Left colon (tissue), 2 donors: ENCODE measurements around the gene OXA1L. TPM values are rescaled to one million over a fixed set of nuclear protein-coding genes. Genes with fewer than 3 reads are reported as not detected.
"Not testable (repeated sequence)": the region's sequence is repeated elsewhere in the genome, so short reads cannot be mapped to it uniquely, and the experiment has no call there.

Experiments used
- ATAC-seq: fragments of 200-7000 bp; cut with Tn5 transposase; one replicate; pipeline ENCODE4 v1.9.1; 2020; ENCODE audit warnings: mild to moderate bottlenecking, moderate library complexity
- DNase-seq, 2 donors: peaks; one replicate each; pipeline ENCODE4 v3.0.0-alpha.2; 2020
- intact Hi-C, 2 donors: fragments of 100-400 bp; cut with DNase I in 1 of 2; cut with micrococcal nuclease in 1 of 2; formaldehyde crosslinking; loops; one replicate each; pipeline versions ENCODE4 v1.11.2 to v1.14.0; 2022; cut with DNase I, micrococcal nuclease
- long read RNA-seq: library from polyadenylated mRNA; unstranded; transcript quantifications from one replicate; pipeline ENCODE4 v2.0.0, GENCODE V29; 2021
- total RNA-seq, 2 donors: library from RNA; stranded (reverse); fragmentation: NEBNext Ultra II Directional; extraction: Animal tissue kit (Norgen Biotek cat#: 25700); gene quantifications; one replicate each; pipeline ENCODE4 v1.2.1, GENCODE V29; 2021
- donor health status: DM: no; HTN: no; CAD: no.
- donor health status: DM: yes; HTN: yes; CAD: no.

OXA1L gene
- 100 to 1,000 TPM in 1 of 2 donors, 10 to 100 TPM in 1; 81.7 to 125 TPM for total RNA-seq
- long read RNA-seq, transcript OXA1L-201 (10 exons, 1,719 nt): major isoform, 124 of 142 reads
- long read RNA-seq, partial matches to known transcripts: 16 of 142 reads
- long read RNA-seq, other reads (novel, unspliced or antisense): 2 of 142 reads

DNA sequence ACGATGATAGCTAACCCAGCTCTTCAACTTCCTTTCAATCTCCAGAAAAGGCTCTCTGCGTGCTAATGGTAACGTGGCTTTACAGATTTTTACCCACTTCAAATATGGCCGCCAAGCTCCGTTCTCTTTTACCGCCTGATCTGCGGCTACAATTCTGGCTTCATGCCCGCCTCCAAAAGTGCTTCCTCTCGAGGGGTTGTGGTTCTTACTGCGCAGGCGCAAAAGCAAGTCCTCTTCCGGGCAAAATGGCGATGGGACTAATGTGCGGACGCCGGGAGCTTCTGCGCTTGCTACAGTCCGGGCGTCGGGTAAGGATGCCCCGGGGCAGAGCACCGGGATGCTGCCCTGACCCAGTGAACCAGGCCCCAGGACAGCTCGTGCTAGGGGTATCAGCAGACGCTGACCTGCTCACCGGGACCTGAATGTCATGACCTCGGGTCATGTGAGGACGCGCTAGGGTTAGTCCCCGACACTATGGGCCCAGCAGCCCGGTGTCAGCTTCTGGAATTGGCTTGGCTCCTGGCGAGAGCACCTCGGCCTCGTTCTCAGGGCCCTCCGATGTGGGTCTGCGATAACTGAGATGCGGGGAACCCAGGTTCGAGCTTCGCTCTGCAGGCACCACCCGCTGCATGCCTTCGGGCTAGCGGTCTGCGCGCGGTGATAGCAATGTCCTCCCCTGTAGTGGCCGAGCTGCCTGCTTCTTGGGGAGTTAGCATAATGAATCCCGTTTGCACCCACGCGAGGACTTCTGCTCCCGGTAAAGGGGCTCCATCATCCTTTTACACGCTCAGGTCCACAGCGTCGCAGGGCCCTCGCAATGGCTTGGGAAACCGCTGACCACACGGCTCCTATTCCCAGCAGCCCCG lies at the start of gene OXA1L:
Gene OXA1L, plus strand, starts transcription at position 232 of the 866 bp plus-strand sequence. Its CDS starts 14 bp downstream, at position 246.
- DNase-seq (peak; percentile 99), ATAC-seq (peak; percentile 93)
- intact Hi-C loops: no loop called here

- ATAC-seq (no peak), DNase-seq (no peak)
- intact Hi-C loops: no loop called here
Measured at GRCh38 chr14:22718091-22718490, 48.4 kb upstream of the OXA1L start.

DNA sequence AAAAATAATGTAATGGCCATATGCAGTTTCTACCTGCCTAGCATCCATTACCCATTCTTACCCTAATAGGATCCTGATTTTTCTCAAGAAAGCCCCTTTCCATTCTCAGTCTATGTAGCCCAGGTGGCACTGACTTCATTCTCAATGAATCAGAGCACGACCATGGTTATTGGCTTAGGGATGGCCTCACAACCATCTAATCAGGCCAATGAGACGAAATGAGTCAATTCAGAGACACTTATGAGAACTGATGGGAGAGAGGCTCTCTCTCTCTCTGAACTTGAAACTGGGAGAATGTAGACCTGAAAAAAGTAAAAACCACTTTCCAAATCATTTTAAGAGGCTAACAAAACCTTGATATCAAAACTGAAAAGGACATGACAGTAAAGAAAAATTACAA lies 45.3 kb upstream of the OXA1L start:
- intact Hi-C loops: no loop called here
- ATAC-seq (no peak), DNase-seq (no peak)

GRCh38 chr14:22723815-22724214 lies 42.7 kb upstream of the OXA1L start:
- DNase-seq (no peak), ATAC-seq (no peak)
- intact Hi-C loops: no loop called here

DNA sequence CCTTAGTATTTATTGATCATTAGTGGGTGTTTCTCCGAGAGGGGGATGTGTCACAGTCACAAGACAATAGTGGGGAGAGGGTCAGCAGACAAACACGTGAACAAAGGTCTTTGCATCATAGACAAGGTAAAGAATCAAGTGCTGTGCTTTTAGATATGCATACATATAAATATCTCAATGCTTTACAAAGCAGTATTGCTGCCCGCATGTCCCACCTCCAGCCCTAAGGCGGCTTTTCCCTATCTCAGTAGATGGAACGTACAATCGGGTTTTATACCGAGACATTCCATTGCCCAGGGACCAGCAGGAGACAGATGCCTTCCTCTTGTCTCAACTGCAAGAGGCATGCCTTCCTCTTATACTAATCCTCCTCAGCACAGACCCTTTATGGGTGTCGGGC lies 41.6 kb upstream of the OXA1L start:
- ATAC-seq: not testable (repeated sequence)

DNA sequence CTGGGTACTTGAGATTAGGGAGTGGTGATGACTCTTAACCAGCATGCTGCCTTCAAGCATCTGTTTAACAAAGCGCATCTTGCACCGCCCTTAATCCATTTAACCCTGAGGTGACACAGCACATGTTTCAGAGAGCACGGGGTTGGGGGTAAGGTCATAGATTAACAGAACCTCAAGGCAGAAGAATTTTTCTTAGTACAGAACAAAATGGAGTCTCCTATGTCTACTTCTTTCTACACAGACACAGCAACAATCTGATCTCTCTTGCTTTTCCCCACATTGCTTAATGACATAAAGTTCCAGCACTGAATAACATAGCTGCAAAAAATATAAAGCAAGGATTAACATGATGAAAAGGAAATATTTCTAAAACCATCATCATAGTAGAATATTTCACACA lies 41.1 kb upstream of the OXA1L start:
- DNase-seq, ATAC-seq, intact Hi-C loops: not testable (repeated sequence)

More for the DNA sequence above, 41.6 kb upstream of the OXA1L start:
- DNase-seq, intact Hi-C loops: not testable (repeated sequence)

DNA sequence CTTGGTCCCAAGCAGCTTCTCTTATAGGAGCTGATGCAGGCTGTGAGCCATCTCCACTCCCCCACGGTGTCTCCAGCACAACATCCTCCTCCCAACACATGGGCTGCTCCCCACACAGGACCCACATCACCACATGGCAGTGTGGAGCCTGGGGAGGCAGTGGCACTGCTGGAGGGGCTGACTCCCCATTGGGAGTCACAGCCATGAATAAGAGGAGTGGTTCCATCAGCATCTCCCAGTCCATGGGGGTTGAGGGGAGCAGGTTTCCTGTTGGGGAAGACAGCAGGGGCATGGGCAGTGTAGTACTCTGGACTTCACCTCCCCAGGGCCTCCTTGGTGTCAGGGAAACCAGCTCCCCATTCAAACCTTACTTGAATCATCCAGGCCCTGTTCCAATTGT lies 40.5 kb upstream of the OXA1L start:
- ATAC-seq: no peak
- intact Hi-C loops: no loop called here
- DNase-seq: no peak

DNA sequence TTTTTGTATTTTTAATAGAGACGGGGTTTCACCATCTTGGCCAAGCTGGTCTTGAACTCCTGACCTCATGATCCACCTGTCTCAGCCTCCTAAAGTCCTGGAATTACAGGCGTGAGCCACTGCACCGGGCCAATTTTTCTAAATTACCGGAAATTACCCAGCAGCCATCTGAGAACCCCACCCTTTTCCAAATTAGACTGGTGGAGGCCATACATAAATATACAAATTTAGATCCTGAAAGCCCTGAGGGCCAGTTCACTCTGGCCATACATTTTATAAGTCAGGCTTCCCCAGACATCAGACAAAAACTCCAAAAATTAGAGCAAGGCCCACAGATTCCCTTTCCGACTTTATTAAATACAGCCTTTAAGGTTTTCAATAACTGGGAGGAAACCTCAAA lies 34.4 kb upstream of the OXA1L start:
- ATAC-seq, DNase-seq, intact Hi-C loops: not testable (repeated sequence)

- ATAC-seq (no peak), DNase-seq (no peak)
- intact Hi-C loops: no loop called here
Measured at GRCh38 chr14:22733829-22734228, 32.7 kb upstream of the OXA1L start.

DNA sequence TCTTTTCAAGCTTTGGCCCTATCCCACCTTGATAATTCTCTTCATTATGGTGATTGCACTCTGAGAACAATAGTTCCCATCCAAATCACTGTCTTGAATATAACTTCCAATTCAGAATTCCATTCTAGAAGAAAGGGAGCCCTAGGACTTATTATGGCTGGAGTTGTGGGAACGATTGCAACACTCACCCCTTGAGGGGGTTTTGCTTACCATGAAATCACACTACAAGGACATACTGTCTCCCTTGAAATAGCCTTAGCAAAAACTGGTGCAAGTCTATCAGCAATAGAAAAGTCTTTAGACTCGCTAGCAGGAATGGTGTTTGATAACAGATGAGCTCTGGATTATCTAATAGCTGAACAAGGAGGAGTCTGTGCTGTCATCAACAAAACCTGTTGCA lies 31.4 kb upstream of the OXA1L start:
- ATAC-seq (no peak), DNase-seq (no peak)
- intact Hi-C loops: no loop called here

- ATAC-seq, intact Hi-C loops, DNase-seq: not testable (repeated sequence)
Measured at GRCh38 chr14:22736384-22736783, 30.1 kb upstream of the OXA1L start.

DNA sequence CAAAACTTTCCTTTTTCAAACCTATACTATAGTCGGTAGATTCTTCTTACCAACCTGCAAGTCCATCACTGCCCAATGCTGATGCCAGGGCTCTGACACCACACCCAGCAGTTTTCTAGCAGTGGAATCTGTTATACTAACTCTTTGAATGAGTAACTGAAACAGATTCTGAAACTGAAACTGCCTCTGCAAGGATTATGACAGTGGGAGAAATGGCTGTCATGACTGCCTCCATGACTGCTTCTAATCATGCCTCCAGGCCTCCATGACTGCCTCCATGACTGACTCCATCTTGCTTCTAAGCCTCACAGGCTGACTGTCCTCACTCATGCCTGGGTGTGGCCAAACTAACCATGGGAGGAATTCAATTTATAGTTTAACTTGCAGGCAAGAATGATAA lies 29.4 kb upstream of the OXA1L start:
- intact Hi-C loops: no loop called here
- no peak for ATAC-seq
- no peak for DNase-seq

DNA sequence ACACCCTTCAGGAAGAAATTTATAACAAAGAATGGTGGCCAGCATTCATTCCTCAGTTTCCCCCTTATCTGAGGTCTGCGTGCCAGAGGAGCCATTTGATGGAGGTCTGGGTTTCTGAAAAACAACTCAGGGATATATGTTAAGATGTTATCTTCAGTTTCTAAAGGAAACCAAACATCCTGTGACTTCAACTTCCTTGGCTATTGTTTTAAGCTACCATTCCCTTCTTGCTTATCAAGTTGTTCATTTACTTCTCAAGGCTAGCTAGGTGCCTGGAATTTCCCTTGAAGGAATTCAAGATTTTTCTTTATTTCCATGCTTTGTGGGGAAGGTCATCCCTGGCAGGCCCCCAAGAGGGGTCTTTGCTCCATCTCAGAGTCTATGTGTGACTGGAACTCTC lies 27.1 kb upstream of the OXA1L start:
- ATAC-seq (no peak), DNase-seq (no peak)
- intact Hi-C loops: no loop called here

DNA sequence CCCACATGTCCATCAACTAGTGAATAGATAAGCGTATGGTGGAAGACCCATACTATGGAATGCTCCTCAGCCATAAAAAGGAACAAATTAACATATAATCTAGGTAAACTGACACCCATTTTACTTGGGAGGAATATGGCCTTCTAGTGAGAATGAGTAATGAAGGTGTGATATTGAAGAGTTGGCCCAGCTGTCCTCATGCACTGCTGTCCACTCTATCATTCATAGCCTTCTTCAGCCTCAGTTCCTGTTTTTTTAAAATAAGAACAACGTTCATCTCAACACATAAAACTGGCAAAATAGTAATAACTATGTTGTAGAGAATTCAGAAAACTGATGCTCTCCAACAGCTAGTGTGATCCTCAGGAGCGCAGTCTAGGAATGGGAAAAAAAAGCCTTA lies 26.5 kb upstream of the OXA1L start:
- ATAC-seq (no peak), DNase-seq (no peak)
- intact Hi-C loops: no loop called here

DNA sequence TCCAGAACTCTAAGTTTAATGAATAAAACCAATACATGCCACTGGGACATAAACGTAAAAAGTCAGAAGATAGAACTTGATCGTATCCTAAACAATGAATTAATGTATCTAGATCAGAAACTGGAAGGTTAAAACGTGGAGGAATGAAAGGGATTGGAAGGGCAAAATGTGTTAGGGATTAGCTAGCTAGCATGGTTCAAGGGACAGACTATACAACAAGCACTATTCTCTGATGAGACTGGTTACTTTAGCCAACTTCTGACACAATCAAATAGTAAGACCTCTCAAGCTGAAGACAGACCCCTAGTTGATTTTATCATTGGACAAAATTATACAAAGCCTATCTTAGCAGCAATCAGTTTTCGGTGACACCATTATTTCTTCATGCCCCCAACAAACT lies 18.7 kb upstream of the OXA1L start:
- no peak for ATAC-seq
- no peak for DNase-seq
- intact Hi-C loops: no loop called here

DNA sequence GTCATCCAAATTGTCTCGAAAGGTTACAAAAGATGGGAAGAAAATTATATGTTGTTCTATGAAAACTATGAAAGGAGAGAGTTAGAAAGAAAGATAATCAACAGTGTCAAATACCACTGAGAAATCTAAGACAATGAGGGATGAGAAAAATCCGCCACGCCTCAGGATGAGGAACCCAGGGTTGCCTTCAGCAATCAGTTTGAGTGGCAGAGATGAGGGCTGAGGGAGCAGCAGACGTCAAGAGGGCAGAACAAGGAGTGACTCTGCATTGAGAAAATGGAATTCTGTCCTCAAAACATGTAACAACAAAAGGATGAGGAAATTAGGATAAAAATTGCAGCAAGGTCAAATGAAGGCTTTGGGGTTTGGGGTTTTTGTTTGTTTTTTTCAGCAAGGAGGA lies 18.3 kb upstream of the OXA1L start:
- DNase-seq (no peak), ATAC-seq (no peak)
- intact Hi-C loops: no loop called here

GRCh38 chr14:22748631-22749068 lies 17.8 kb upstream of the OXA1L start:
- intact Hi-C loops: no loop called here
- ATAC-seq (no peak), DNase-seq (no peak)

DNA sequence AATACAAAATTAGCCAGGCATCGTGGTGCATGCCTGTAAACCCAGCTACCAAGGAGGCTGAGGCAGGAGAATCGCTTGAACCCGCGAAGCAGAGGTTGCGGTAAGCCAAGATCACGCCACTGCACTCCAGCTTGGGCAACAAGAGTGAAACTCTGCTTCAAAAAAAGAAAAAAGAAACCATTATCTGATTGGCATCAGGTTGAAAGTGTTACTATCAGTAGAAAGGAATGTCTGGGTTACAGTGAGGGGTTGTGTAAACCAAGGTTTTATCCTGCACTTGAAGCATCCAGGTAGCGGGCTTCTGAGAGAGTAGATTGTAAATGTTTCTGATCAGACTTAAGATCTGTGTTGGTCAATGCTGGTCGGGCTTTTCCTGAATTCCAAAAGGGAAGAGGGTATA lies 14.1 kb upstream of the OXA1L start:
- DNase-seq (no peak), ATAC-seq (no peak)
- intact Hi-C loops: no loop called here

DNA sequence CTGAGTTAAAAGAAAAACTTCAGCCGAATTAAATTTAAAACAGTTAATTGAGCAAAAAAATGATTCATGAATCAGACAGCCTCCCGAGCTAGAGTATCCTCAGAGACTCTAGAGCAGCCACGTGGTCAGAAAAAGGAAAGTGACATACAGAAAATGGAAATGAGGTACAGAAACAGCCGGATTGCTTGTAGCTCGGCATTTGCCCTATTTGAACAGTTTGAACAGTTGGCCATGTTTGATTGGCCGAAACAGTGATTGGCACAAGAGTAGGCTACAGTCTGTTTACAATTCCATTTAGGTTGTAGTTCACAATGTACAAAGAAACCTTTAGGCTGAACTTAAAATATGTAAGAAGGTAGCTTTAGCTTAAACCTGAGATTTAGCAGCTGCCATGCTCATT lies 12.9 kb upstream of the OXA1L start:
- intact Hi-C loops: no loop called here
- DNase-seq (no peak), ATAC-seq (no peak)

GRCh38 chr14:22757972-22758650 lies 8.4 kb upstream of the OXA1L start:
- intact Hi-C loops, DNase-seq, ATAC-seq: not testable (repeated sequence)
